HG03097 (cell line): Measurements from ENCODE around the gene CDX2.
A peak's percentile ranks its signal among the peaks of the same experiment; 100 is the strongest.
"Not testable (repeated sequence)": the region's sequence is repeated elsewhere in the genome, so short reads cannot be mapped to it uniquely, and the experiment has no call there.

ENCODE experiments used
- ATAC-seq: cut with Tn5 transposase; IDR thresholded peaks from one replicate; pipeline ENCODE4 v1.9.1; 2021; ENCODE audit not compliant: unreplicated experiment, low FRiP score

The CDX2 gene

GRCh38 chr13:27965740-27966640 is 3.1 kb downstream of the CDX2 start:
- ATAC-seq = no peak

DNA sequence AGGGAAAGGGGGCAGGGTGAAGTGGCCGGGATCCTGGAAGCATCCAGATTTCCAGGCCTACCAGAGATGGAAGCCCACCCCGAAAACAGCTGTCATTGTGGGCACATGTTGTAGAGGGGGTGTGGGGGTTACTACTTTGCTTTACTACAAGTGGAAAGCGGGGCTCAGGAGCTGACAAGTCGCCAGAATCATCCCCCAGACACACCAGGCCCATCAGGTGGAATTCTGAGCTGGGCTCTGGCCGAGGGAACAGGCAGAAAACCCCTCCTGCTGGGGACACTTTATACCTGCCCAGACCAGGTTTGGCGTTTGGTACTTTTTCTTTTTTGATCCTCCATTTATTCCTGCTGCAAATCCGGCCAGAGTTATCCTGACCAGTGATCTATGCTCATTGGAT is 3.8 kb downstream of the CDX2 start:
- no peak for ATAC-seq

DNA sequence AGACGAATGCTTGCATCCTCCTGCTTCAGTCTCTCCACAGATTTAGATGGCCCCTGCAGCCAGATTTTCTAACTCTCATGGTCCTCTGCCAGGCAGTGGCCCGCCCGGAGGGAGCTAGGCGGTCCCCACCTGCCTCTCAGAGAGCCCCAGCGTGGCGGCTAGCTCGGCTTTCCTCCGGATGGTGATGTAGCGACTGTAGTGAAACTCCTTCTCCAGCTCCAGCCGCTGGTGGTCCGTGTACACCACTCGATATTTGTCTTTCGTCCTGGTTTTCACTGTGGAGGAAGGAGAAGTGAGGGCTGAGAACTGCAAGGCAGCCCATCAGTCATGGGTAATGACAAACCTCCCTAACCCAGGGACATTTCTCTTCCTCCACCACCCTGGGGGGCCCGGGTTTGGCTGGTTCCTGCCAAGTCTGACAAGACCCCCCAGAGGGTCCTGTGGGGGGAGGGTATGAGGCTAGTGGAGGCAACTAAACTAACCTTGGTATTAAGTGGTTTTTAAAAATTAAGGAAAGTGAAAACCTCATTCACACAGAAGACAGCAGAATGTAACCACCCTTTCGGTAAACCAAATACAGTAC is 4.3 kb downstream of the CDX2 start:
- ATAC-seq = no peak

GRCh38 chr13:27964206-27964605 is 4.9 kb downstream of the CDX2 start:
- not testable (repeated sequence) for ATAC-seq

GRCh38 chr13:27963491-27963890 is 5.6 kb downstream of the CDX2 start:
- ATAC-seq = no peak

GRCh38 chr13:27962982-27963381 is 6.1 kb downstream of the CDX2 start:
- no peak for ATAC-seq

DNA sequence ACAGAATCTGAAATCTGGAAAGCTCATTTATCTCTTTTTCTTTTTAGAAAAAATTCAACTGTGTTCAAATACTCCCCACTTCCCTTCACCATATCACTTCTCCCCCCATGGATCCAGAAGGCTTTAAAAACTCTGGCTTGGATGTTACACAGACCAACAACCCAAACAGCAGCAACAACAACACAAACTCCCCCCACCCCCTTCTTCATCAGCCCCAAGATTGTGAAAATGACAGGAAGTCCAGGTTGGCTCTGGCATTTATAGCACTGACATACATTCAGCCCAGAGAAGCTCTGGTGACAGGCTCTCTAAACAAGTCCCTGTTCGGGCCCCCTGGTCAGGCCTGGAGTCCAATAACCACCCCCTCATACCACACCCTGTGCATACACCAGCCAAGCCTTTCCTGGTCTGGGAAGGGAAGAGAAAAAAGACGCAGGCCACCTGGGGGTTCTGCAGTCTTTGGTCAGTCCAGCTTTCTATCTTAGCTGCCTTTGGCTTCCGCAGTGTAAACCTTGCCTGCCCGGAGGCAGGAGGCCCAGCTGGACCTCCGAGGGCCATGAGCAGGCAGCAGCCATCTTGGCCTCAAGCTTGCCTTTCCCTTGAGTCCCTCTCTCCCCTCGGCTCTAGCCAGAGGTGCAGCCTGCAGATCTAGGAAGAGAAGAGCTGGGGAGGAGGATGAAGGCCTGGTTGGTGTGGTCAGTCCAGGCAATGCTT is 6.8 kb downstream of the CDX2 start:
- no peak for ATAC-seq

DNA sequence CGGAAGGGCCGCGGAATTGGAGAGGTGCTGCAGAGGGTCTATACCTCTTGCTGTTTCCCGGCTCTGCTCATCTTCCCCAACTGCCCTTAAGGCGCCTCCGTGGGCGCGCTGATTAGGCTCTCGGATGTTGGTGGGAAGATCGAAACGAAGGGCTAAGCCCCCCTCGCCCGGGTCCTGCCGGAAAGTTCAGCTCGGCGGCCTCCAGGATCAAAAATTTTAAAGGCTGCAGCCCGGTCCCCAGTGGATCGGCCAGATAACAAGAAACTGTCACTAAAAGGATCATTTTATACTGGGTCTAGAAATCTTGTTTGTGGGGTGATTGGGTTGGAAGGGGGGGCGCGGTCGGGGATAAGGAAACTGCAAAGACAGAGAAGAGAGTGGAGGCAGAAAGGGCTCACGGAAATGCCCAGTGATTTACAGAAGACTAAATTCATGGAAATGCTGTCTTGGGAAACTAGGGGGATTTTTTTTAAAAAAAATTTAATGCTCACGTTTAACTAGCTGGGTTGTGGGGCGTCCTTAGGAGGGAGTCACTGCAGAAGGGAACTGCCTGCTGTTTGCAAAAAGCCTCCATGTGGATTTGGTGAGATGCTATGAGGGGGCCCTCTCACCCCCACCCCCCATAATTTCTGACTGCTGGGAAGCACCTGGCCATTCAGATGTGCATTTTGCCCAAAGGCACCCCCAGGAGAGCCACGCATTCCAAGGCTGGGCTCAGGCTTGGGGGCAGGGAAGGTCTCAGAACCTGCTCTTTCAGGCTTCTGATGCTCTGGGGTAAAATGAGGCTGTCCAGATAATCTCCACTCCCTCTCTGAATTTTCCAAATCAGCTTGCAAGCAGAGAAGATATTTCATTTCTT is 7.7 kb downstream of the CDX2 start:
- no peak for ATAC-seq

DNA sequence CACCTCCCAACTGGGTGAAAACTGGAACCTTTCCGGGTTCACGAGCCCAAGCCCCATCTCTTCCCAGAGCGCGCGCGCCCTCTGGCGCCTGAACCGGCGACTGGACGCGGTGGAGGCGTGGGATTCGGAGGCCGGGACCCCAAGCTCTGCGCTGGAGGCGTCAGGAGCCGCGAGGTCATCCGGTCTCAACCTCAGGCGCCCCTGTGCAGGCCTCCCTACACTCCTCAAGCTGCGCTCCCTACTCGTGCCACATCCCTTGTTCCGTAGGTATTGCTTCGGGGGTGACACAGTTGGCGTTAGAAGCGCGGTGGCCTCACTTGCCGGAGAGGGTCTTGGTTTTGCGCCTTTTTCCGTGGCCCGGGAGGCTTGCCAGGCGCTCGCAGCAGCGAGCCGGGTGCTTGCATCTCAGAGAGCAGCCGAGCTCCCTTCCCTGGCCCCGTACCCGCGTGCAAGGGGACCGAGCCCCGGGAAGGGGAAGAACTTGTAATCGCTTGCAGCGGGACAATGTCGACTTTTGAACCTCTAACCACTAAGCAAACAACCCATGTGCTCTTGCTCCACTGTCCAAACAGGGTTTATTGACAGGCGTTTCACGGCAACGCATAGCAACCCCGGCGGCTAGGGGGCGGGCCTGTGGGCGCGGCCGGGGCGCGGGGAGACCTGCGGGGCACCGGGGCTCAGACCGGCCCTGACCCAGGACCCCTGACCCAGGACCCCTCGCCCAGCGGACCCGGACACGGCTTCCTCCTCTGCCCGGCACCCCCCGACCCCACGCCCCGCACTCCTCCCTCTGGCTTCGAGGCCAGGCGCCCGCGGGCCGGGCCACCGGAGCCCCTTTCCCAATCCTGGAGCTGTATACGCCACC is 8.5 kb downstream of the CDX2 start:
- no peak for ATAC-seq

DNA sequence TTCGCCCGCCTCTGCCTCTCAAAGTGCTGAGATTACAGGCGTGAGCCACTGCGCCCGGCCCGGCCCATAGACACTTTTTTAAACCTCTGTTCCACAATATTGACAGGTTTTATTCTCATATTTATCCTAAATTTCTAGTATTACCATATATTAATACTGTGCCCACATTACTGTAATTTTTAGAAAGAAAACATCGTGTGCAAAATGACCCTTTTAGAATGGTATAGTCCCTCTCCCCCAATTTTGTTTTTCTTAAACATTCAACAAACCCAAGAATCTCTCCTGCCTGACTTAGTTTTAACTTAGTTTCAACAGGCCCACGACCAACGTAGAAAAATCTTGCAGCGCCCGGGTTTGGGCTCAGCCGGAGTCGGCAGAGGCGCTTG is 9.1 kb downstream of the CDX2 start:
- no peak for ATAC-seq

DNA sequence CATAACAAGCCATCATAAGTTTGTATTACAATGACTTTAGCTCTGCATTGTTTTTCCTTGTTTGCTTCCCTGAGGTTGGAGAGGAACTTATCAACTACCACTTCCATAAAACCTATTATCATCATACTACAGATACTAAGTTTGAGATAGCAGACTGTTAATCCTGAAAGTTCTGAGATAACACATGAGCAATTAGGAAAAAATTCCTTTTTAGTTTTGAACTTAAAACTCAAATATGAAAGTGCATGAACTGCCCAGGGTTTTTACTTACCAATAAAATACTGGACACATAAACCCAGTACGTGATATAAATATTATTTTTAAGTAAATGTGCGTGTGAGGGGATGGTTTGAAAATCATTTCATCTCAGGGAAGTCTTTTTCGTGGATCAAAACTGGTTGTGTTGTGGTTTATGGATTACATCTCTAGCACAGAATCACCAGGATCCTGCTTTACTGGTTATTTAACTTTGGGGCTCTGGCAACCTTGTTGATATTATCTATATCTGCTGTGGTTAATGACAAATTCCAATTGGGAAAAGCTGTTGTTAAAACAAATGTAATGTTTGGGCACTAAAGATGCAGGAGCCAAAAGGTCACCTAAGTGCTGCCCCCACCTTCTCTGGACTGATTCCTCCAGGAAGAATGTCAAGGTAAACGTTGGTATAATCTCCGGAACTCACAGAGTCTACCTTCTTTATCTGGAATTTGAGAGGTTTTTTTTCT is 12.4 kb downstream of the CDX2 start:
- ATAC-seq = no peak

- ATAC-seq = no peak
Observed at GRCh38 chr13:27955014-27955591, 14.0 kb downstream of the CDX2 start.

- ATAC-seq = peak; percentile 19
Observed at GRCh38 chr13:27954406-27954851, 14.7 kb downstream of the CDX2 start.

- peak; percentile 83 for ATAC-seq
Observed at GRCh38 chr13:27953676-27954405, 15.3 kb downstream of the CDX2 start.

GRCh38 chr13:27952876-27953675 is 16.0 kb downstream of the CDX2 start:
- ATAC-seq = no peak

DNA sequence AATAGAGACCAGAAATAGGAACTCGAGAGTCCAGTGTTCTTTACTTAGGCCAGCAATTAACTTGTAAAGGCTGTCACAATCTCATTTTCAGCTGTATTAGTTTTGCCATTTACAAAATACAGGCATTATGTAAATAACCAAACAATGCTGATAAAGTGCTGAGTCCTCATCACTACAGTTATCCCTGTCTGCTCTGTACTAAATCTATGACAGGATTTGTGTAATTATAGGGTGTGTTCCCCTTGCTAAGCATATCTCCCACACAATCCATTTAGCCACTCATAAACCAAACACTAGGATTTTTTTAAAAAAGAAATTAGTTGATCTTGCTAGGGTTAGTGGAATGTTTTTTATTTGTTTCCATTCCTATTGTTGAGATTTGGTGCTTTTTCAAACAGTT is 26.1 kb downstream of the CDX2 start:
- no peak for ATAC-seq
